Smooth muscle cell (in vitro differentiated cells): ENCODE results near the gene DNAI1. TPM values are rescaled to one million over a fixed set of nuclear protein-coding genes. Genes with fewer than 3 reads are reported as not detected.
A peak's percentile ranks its signal among the peaks of the same experiment; 100 is the strongest.
"Not testable (repeated sequence)": the region's sequence is repeated elsewhere in the genome, so short reads cannot be mapped to it uniquely, and the experiment has no call there.

Experiments
- DNase-seq: peaks from one replicate; lab custom pipeline; 2025; ENCODE audit not compliant: unreplicated experiment; lab: John Stamatoyannopoulos, UW
- H2AFZ ChIP-seq: fragments of 200-600 bp; sonication (generic); 2 replicates; pipeline ENCODE4 v1.6.0; 2016; ENCODE audit warnings: antibody characterized with exemption, low read depth, mild to moderate bottlenecking
- H3F3A ChIP-seq: fragments of 200-600 bp; sonication (generic); 2 replicates; pipeline ENCODE4 v1.6.0; 2017; ENCODE audit warnings: antibody characterized with exemption, low read depth
- H3K27ac ChIP-seq: fragments of 200-600 bp; sonication (generic); 2 replicates; pipeline ENCODE4 v1.5.1; 2016; ENCODE audit warnings: low read depth, mild to moderate bottlenecking
- H3K27me3 ChIP-seq: fragments of 200-600 bp; sonication (generic); 2 replicates; pipeline ENCODE4 v1.6.1; 2016; ENCODE audit warnings: low read depth, mild to moderate bottlenecking
- H3K36me3 ChIP-seq: fragments of 200-600 bp; sonication (generic); 2 replicates; pipeline ENCODE4 v1.5.1; 2016; ENCODE audit warnings: low read depth
- H3K4me1 ChIP-seq: fragments of 200-600 bp; sonication (generic); 2 replicates; pipeline ENCODE4 v1.5.1; 2016; ENCODE audit warnings: low read depth
- H3K4me2 ChIP-seq: fragments of 200-600 bp; sonication (generic); 2 replicates; pipeline ENCODE4 v1.6.0; 2016; ENCODE audit warnings: mild to moderate bottlenecking
- H3K4me3 ChIP-seq: fragments of 200-600 bp; sonication (generic); 2 replicates; pipeline ENCODE4 v1.5.1; 2016; ENCODE audit warnings: mild to moderate bottlenecking
- H3K79me2 ChIP-seq: fragments of 200-600 bp; sonication (generic); 2 replicates; pipeline ENCODE4 v1.6.0; 2016; ENCODE audit warnings: low read depth, mild to moderate bottlenecking
- H3K9ac ChIP-seq: fragments of 200-600 bp; sonication (generic); 2 replicates; pipeline ENCODE4 v1.6.0; 2016; ENCODE audit warnings: low read depth
- H3K9me3 ChIP-seq: fragments of 200-600 bp; sonication (generic); replicated peaks from 2 replicates; pipeline ENCODE4 v1.5.1; 2016; ENCODE audit warnings: low read depth
- H4K20me1 ChIP-seq: fragments of 200-600 bp; sonication (generic); 2 replicates; pipeline ENCODE4 v1.6.0; 2016; ENCODE audit warnings: low read depth
- CTCF ChIP-seq: fragments of 200-600 bp; sonication (generic); IDR thresholded peaks from 2 replicates; pipeline ENCODE4 v1.5.1; 2017; ENCODE audit warnings: borderline replicate concordance, mild to moderate bottlenecking, antibody characterized with exemption; ENCODE audit not compliant: insufficient read depth, poor library complexity, severe bottlenecking
- WGBS: methylation state at CpG from one replicate; pipeline ENCODE4 v1.1.7; 2016; ENCODE audit warnings: low lambda C conversion rate; 5-methylcytosine and 5-hydroxymethylcytosine counted together
- polyA plus RNA-seq: library from polyadenylated mRNA; unstranded; fragments of >200 nt; fragmentation: Nextera tagmentation; extraction: Ambion mirVana; gene quantifications from 2 replicates; pipeline ENCODE4 v1.2.1, GENCODE V29; 2016
- total RNA-seq: library from RNA; depleted of rRNA; stranded (reverse); fragments of >200 nt; gene quantifications from 2 replicates; pipeline ENCODE4 v1.2.3, GENCODE V29; 2014

Gene DNAI1
- total and polyA plus RNA-seq, 2 experiments from 2014 or later = 0.31 TPM; not detected in 1

GRCh38 chr9:34431667-34432066, 26.9 kb upstream of the DNAI1 start:
- DNase-seq = no peak
- TF ChIP-seq CTCF = no peak
- Histone ChIP-seq H3K4me2 (no peak overlapping the region), H3K27ac (no peak overlapping the region), H3K4me3 (no peak overlapping the region), H4K20me1 (peaks cover 99% of the 10 kb centered on the region), H3K4me1 (no peaks in the 10 kb centered on the region), H3K79me2 (peaks cover 7% of the 10 kb centered on the region), H3K9ac (no peak overlapping the region), H3K9me3 (no peaks in the 10 kb centered on the region), H3K36me3 (no peaks in the 10 kb centered on the region), H3F3A (no peaks in the 10 kb centered on the region), H2AFZ (no peak overlapping the region), H3K27me3 (no peaks in the 10 kb centered on the region)
- WGBS = 98% methylated on average over 2 of the region's 2 CpGs

- Histone ChIP-seq H3K27ac (no peak overlapping the region), H3F3A (no peaks in the 10 kb centered on the region), H2AFZ (no peak overlapping the region), H4K20me1 (peaks cover 99% of the 10 kb centered on the region), H3K9ac (no peak overlapping the region), H3K4me2 (no peak overlapping the region), H3K27me3 (no peaks in the 10 kb centered on the region), H3K4me1 (no peaks in the 10 kb centered on the region), H3K36me3 (no peaks in the 10 kb centered on the region), H3K4me3 (no peak overlapping the region), H3K79me2 (peaks cover 3% of the 10 kb centered on the region), H3K9me3 (no peaks in the 10 kb centered on the region)
- DNase-seq = no peak
- peak; percentile 71 for TF ChIP-seq CTCF
- WGBS = 77% methylated on average over 14 of the region's 14 CpGs
These were observed 21.3 kb upstream of the DNAI1 start for GRCh38 chr9:34437006-34437925.

GRCh38 chr9:34437926-34438307, 20.7 kb upstream of the DNAI1 start:
- WGBS = over 99% methylated on average over 19 of the region's 28 CpGs

GRCh38 chr9:34438465-34438864, 20.1 kb upstream of the DNAI1 start:
- H3K9ac ChIP-seq, H3F3A ChIP-seq, H3K27me3 ChIP-seq, H3K9me3 ChIP-seq, H3K4me1 ChIP-seq, H2AFZ ChIP-seq, H3K27ac ChIP-seq, H3K4me3 ChIP-seq, DNase-seq, H3K4me2 ChIP-seq, H3K36me3 ChIP-seq: not testable (repeated sequence)
- H4K20me1 ChIP-seq = peaks cover 99% of the 10 kb centered on the region
- 95% methylated on average over 4 of the region's 4 CpGs for WGBS
- H3K79me2 ChIP-seq = peaks cover 11% of the 10 kb centered on the region

More at GRCh38 chr9:34437926-34438307, 20.7 kb upstream of the DNAI1 start:
- not testable (repeated sequence) for H3F3A ChIP-seq, H2AFZ ChIP-seq, H3K4me1 ChIP-seq, H3K4me2 ChIP-seq, H3K9me3 ChIP-seq, H3K79me2 ChIP-seq, DNase-seq, H3K27ac ChIP-seq, H3K4me3 ChIP-seq, H3K9ac ChIP-seq, H3K36me3 ChIP-seq, H3K27me3 ChIP-seq
- peaks cover 99% of the 10 kb centered on the region for H4K20me1 ChIP-seq
